GM13976 (cell line): ENCODE data around the gene INTS6L.

Experiments used
- DNase-seq: peaks from one replicate; pipeline ENCODE4 v3.0.0; 2012; ENCODE audit warnings: low spot score
- in situ Hi-C: fragments of 300-500 bp; cut with MboI; formaldehyde crosslinking; loops from one replicate; pipeline ENCODE4 v1.12.0; 2022; ENCODE audit warnings: low sequenced_read_pairs, mixed read lengths, inconsistent platforms; ENCODE audit not compliant: unreplicated experiment
- TF ChIP-seq, protein P1 (sequence below): IDR thresholded peaks from 2 replicates; pipeline ENCODE4 v1.5.1; 2012; ENCODE audit warnings: borderline replicate concordance, mild to moderate bottlenecking; ENCODE audit not compliant: insufficient read depth; ENCODE audit errors: extremely low read depth, missing control alignments, control extremely low read depth

Gene INTS6L, protein sequence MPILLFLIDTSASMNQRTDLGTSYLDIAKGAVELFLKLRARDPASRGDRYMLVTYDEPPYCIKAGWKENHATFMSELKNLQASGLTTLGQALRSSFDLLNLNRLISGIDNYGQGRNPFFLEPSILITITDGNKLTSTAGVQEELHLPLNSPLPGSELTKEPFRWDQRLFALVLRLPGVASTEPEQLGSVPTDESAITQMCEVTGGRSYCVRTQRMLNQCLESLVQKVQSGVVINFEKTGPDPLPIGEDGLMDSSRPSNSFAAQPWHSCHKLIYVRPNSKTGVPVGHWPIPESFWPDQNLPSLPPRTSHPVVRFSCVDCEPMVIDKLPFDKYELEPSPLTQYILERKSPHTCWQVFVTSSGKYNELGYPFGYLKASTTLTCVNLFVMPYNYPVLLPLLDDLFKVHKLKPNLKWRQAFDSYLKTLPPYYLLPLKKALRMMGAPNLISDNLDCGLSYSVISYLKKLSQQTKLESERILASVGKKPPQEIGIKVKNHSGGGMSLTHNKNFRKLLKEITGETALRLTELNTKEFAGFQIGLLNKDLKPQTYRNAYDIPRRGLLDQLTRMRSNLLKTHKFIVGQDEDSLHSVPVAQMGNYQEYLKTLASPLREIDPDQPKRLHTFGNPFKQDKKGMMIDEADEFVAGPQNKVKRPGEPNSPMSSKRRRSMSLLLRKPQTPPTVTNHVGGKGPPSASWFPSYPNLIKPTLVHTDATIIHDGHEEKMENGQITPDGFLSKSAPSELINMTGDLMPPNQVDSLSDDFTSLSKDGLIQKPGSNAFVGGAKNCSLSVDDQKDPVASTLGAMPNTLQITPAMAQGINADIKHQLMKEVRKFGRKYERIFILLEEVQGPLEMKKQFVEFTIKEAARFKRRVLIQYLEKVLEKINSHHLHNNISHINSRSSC

DNA sequence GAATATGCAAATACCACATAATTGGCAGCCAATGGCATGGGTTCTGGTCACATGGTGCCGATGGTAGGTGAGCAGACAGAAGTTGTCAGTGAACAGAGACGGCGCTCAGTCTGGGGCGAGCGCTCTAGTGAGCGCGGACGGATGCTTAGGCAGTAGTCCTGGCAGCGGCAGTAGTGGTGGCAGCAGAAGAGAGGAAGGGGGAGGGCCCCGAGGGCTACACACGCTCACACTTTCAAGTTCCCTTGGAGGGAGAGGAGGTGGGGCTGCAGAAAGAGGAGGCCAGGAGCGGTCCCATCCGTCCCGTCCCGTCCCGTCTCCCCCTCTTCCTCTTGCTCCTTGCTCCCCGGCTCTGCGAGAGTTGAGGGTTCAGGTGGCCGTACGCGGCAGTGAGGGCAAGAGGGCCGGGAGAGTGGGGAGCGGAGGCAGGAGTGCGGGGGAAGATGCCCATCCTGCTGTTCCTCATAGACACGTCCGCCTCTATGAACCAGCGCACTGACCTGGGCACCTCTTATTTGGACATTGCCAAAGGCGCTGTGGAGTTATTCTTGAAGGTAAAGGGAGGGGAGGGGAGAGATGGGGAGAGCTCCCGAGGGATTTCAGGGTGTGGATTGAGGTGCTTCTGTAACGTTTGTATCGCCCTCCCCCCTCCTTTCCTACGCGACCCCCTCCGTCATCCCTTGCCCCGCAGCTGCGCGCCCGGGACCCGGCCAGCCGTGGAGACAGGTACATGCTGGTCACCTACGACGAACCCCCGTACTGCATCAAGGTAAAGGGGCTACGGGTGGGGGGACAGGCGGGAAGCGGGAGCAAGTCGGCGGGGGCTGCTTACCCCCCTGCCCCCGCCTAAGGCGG, at the start of gene INTS6L:
Gene INTS6L (plus strand): TSS at position 108 of the 852 bp plus-strand sequence. CDS start 333 bp downstream, at position 441.
- peak; percentile 58 for DNase-seq
- TF ChIP-seq, protein P1, sequence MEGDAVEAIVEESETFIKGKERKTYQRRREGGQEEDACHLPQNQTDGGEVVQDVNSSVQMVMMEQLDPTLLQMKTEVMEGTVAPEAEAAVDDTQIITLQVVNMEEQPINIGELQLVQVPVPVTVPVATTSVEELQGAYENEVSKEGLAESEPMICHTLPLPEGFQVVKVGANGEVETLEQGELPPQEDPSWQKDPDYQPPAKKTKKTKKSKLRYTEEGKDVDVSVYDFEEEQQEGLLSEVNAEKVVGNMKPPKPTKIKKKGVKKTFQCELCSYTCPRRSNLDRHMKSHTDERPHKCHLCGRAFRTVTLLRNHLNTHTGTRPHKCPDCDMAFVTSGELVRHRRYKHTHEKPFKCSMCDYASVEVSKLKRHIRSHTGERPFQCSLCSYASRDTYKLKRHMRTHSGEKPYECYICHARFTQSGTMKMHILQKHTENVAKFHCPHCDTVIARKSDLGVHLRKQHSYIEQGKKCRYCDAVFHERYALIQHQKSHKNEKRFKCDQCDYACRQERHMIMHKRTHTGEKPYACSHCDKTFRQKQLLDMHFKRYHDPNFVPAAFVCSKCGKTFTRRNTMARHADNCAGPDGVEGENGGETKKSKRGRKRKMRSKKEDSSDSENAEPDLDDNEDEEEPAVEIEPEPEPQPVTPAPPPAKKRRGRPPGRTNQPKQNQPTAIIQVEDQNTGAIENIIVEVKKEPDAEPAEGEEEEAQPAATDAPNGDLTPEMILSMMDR: no peak
- in situ Hi-C loops: no loop called here

DNA sequence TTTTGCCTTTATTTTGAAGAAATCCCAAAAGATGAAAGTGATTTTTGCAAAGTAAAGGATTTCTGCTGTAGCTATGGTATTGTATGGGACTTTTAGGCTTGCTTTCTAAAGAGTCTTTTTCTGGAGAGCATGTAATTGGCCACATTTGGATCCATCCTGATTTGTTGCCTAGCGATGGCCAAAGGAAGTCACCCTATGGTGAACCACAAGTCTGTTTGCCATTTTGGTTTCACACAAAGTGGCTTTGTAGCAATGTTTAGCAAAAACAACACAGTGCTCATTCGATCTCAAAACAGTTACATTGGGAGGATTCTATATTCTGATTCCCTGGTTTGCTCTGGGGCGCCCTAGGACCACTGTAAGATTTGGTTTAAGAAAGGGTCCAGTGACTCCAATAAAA, 44.1 kb upstream of the INTS6L start:
- in situ Hi-C loops: no loop called here
- TF ChIP-seq, protein P1: no peak
- no peak for DNase-seq

DNA sequence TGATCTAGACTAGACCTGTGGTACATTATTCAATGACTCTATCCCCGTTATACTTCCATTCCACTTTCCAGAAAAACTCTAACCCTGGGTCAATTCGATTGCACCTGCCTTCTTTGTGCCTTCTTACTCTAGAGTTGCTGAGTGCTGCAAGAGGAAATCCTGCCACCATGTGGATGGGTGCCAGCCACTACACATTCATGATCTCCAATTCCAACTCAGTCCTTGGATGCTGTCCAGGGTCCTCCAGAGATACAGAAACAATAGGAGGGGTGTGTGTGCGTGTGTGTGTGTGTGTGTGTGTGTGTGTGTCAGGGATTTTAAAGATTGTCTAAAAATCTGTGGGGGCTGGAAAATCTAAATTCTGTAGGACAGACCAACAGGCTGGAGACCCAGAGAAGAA, 42.9 kb upstream of the INTS6L start:
- DNase-seq: no peak
- TF ChIP-seq, protein P1: peak; percentile 46
- in situ Hi-C loops: no loop called here

DNA sequence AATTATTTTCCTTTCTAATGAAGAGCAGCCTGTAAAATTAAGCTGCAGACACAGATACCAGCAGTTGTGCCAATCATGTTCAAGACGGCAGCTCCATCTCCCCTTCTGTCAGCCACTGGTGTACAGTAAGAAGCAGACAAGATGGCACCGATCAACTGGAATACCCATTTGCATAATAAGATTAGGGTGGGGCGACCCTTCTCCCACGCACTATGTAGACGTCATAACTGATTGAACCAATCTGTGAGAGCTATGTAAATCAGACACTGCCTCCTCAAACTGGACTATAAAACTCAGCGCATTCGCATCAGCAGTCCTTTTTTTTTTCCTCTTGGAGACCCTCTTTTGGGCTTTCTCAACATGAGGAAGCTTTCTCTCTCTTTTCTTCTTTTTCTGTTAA, 40.4 kb upstream of the INTS6L start:
- TF ChIP-seq, protein P1: no peak
- in situ Hi-C loops: loop anchor here (10.0 kb wide), 1 partner anchor 105 kb away; no protein-coding TSS in a partner anchor
- DNase-seq: no peak

DNA sequence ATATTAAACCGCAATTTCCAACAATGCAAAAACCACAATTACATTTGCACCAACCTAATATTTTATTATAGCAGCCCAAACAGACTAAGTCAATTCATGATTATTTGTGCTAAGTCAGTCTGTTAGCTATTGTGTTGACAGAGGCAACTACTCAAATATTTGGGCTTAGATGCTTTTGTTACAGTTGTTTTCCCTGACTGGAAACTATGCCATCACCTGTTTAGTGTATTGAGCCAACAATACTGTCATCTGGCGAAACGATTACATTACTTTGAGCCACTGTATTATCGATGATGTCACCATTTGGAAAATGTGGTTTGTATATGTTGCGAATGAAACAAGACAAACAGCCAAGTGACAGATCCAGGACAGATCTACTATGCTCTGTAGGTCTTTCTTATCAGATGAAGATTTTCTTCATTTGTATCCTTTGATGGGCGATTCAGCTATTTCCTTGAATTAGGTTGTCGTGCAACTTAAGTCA, 38.7 kb upstream of the INTS6L start:
- TF ChIP-seq, protein P1: no peak
- in situ Hi-C loops: loop anchor here (10.0 kb wide), 1 partner anchor 103 kb away; no protein-coding TSS in a partner anchor
- DNase-seq: no peak
